ENCODE results near the gene SEC22C.

DNA sequence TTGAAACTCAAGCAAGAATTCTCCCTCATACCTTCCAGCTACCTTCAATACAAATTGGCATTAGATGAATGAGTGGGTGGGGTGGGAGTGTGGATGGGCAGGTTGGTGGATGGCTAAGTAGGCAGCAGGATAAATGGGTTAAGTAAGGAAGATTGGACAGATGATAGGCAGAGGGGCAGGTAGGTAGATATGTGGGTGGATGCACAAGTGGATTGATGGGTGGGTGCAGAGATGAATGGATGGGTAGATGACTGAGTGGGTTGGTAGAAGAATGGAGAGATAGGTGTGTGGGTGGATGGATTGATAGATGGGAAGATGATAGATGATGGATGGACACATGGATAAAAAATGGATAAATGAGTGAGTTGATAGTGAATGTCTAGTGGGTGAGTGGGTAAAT is 51.7 kb downstream of the SEC22C start:
- TF ChIP-seq, protein P1, sequence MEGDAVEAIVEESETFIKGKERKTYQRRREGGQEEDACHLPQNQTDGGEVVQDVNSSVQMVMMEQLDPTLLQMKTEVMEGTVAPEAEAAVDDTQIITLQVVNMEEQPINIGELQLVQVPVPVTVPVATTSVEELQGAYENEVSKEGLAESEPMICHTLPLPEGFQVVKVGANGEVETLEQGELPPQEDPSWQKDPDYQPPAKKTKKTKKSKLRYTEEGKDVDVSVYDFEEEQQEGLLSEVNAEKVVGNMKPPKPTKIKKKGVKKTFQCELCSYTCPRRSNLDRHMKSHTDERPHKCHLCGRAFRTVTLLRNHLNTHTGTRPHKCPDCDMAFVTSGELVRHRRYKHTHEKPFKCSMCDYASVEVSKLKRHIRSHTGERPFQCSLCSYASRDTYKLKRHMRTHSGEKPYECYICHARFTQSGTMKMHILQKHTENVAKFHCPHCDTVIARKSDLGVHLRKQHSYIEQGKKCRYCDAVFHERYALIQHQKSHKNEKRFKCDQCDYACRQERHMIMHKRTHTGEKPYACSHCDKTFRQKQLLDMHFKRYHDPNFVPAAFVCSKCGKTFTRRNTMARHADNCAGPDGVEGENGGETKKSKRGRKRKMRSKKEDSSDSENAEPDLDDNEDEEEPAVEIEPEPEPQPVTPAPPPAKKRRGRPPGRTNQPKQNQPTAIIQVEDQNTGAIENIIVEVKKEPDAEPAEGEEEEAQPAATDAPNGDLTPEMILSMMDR (IDR thresholded peaks at IDR 0.05): no peak
- no peak for TF ChIP-seq POLR2A (IDR thresholded peaks at IDR 0.05)
